HepG2 (cell line): ENCODE measurements around the gene C11orf71. TPM values are rescaled to one million over a fixed set of nuclear protein-coding genes. Genes with fewer than 3 reads are reported as not detected.

Source experiments
- GFI1 ChIP-seq: sonication (generic); formaldehyde crosslinking; IDR thresholded peaks from 2 replicates; pipeline ENCODE4 v1.5.0; 2020; ENCODE audit warnings: missing genetic modification reagents, mild to moderate bottlenecking, borderline replicate concordance
- KDM2A ChIP-seq: sonication (generic); formaldehyde crosslinking; IDR thresholded peaks from 2 replicates; pipeline ENCODE4 v1.4.0; 2020; ENCODE audit warnings: low read depth, missing genetic modification reagents, borderline replicate concordance
- PCBP2 ChIP-seq: fragments of 200-400 bp; formaldehyde crosslinking; optimal IDR thresholded peaks from 2 replicates; pipeline ENCODE3; 2018; ENCODE audit warnings: low read length, low read depth; ENCODE audit not compliant: poor library complexity, severe bottlenecking
- PPARG ChIP-seq: conservative IDR thresholded peaks from 2 replicates; pipeline ENCODE4 v1.6.1; 2016; ENCODE audit warnings: missing biosample characterization, missing genetic modification reagents
- ZBTB4 ChIP-seq: sonication (generic); formaldehyde crosslinking; IDR thresholded peaks from 2 replicates; pipeline ENCODE4 v1.4.0; 2020; ENCODE audit warnings: missing genetic modification reagents, mild to moderate bottlenecking, borderline replicate concordance
- ZFYVE20 ChIP-seq: sonication (generic); formaldehyde crosslinking; IDR thresholded peaks from 2 replicates; pipeline ENCODE4 v1.8.0; 2023; ENCODE audit warnings: low read depth, mild to moderate bottlenecking, moderate library complexity, missing genetic modification reagents, borderline replicate concordance
- ZNF354B ChIP-seq: sonication (generic); formaldehyde crosslinking; IDR thresholded peaks from 2 replicates; pipeline ENCODE4 v1.8.0; 2022; ENCODE audit warnings: mild to moderate bottlenecking, missing genetic modification reagents
- ZNF619 ChIP-seq: sonication (generic); formaldehyde crosslinking; IDR thresholded peaks from 2 replicates; pipeline ENCODE4 v1.4.0; 2020; ENCODE audit warnings: mild to moderate bottlenecking, missing genetic modification reagents
- polyA plus RNA-seq, 8 experiments: library from polyadenylated mRNA; depleted of rRNA in 3 of 8; stranded (reverse) in 7 of 8; unstranded in 1 of 8; fragments of >200 nt; fragmentation: Illumina TruSeq in 4 of 8; extraction: Trizol in 4 of 8; gene quantifications; 2 replicates each; pipeline versions ENCODE4 v1.2.1 to v1.2.3, GENCODE V29; 2011 to 2016; ENCODE audit warnings: low read depth in 4 of 8, missing spikeins in 1 of 8, mixed read lengths in 1 of 8; ENCODE audit not compliant: insufficient read depth in 1 of 8
- total RNA-seq, 5 experiments: library from RNA; depleted of rRNA; stranded (reverse); fragments of >200 nt; fragmentation: Illumina TruSeq; extraction: Trizol; gene quantifications; 2 replicates each; pipeline ENCODE4 v1.2.3, GENCODE V29; 2016; ENCODE audit warnings: low read depth in 1 of 5
- TF ChIP-seq, protein P1 (sequence below): sonication (generic); formaldehyde crosslinking; IDR thresholded peaks from 2 replicates; pipeline ENCODE4 v1.8.0; 2022; ENCODE audit warnings: mild to moderate bottlenecking, missing genetic modification reagents

The C11orf71 gene
- total and polyA plus RNA-seq, 2 of the 13 experiments (the other 11 are each of a cell fraction or from before 2014, with no cell fraction given), result 7.1 to 7.8 TPM

- TF ChIP-seq ZBTB4 (CRISPR knock-in tag) (no peak), KDM2A (CRISPR knock-in tag) (no peak), ZNF354B (CRISPR knock-in tag) (no peak), ZFYVE20 (CRISPR knock-in tag) (no peak), PPARG (CRISPR knock-in tag) (no peak), GFI1 (CRISPR knock-in tag) (no peak), PCBP2 (no peak), ZNF619 (no peak)
- TF ChIP-seq, protein P1, sequence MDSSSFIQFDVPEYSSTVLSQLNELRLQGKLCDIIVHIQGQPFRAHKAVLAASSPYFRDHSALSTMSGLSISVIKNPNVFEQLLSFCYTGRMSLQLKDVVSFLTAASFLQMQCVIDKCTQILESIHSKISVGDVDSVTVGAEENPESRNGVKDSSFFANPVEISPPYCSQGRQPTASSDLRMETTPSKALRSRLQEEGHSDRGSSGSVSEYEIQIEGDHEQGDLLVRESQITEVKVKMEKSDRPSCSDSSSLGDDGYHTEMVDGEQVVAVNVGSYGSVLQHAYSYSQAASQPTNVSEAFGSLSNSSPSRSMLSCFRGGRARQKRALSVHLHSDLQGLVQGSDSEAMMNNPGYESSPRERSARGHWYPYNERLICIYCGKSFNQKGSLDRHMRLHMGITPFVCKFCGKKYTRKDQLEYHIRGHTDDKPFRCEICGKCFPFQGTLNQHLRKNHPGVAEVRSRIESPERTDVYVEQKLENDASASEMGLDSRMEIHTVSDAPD (CRISPR knock-in tag), result no peak
- TF ChIP-seq, all 625 proteins: peak for 0
These were observed 3.4 kb downstream of the C11orf71 start (continued) for GRCh38 chr11:114396916-114397315.
